PC-9 (cell line): ENCODE data around the gene RPGRIP1L. TPM values are rescaled to one million over a fixed set of nuclear protein-coding genes. Genes with fewer than 3 reads are reported as not detected.

Experiments
- BruUV-seq: library from RNA; stranded (reverse); fragments of 400-500 nt; replicated peaks from 2 replicates; lab custom pipeline; 2021; lab: Mats Ljungman, UMichigan
- CTCF ChIA-PET: fragments of 300-600 bp; sonication (Branson Sonifier 250); formaldehyde crosslinking; loops from one replicate; lab custom pipeline; 2022; ENCODE audit warnings: antibody characterized with exemption; lab: Charles Lee
- POLR2A ChIA-PET: fragments of 300-600 bp; sonication (Branson Sonifier 250); formaldehyde crosslinking; loops from one replicate; lab custom pipeline; 2022; ENCODE audit warnings: antibody characterized with exemption; ENCODE audit not compliant: unreplicated experiment; lab: Charles Lee
- DNase-seq, 2 experiments: peaks; one replicate each; pipeline versions ENCODE4 v3.0.0 to v3.0.0-alpha.2; 2015 to 2022; ENCODE audit warnings: mixed read lengths in 1 of 2
- H2AFZ ChIP-seq: fragments of 200-600 bp; sonication (generic); 2 replicates; pipeline ENCODE4 v1.8.1; 2017; ENCODE audit warnings: antibody characterized with exemption
- H3F3A ChIP-seq: fragments of 200-600 bp; sonication (generic); 2 replicates; pipeline ENCODE4 v1.8.1; 2017; ENCODE audit warnings: antibody characterized with exemption, mild to moderate bottlenecking, low read depth; ENCODE audit not compliant: insufficient read depth
- H3K27ac ChIP-seq: fragments of 200-600 bp; sonication (generic); 2 replicates; pipeline ENCODE4 v1.6.1; 2016; ENCODE audit warnings: mixed run types
- H3K27me3 ChIP-seq: fragments of 200-600 bp; sonication (generic); 2 replicates; pipeline ENCODE4 v1.6.1; 2016; ENCODE audit warnings: low read depth, mixed run types; ENCODE audit not compliant: insufficient read depth
- H3K36me3 ChIP-seq: fragments of 200-600 bp; sonication (generic); 2 replicates; pipeline ENCODE4 v1.6.1; 2016; ENCODE audit warnings: low read depth, mixed run types
- H3K4me1 ChIP-seq: fragments of 200-600 bp; sonication (generic); replicated peaks from 2 replicates; pipeline ENCODE4 v1.6.1; 2016; ENCODE audit warnings: mixed run types; ENCODE audit not compliant: insufficient read depth
- H3K4me2 ChIP-seq: fragments of 200-600 bp; sonication (generic); 2 replicates; pipeline ENCODE4 v1.6.1; 2017; ENCODE audit warnings: mixed run types
- H3K4me3 ChIP-seq: fragments of 200-600 bp; sonication (generic); 2 replicates; pipeline ENCODE4 v1.6.1; 2016; ENCODE audit warnings: mixed run types
- H3K79me2 ChIP-seq: fragments of 200-600 bp; sonication (generic); 2 replicates; pipeline ENCODE4 v1.6.1; 2017; ENCODE audit warnings: low read depth, mixed run types
- H3K9me2 ChIP-seq: fragments of 200-600 bp; sonication (generic); 2 replicates; pipeline ENCODE4 v1.8.1; 2017; ENCODE audit warnings: mild to moderate bottlenecking; ENCODE audit not compliant: insufficient read depth
- H3K9me3 ChIP-seq: fragments of 200-600 bp; sonication (generic); 2 replicates; pipeline ENCODE4 v1.8.1; 2016; ENCODE audit warnings: low read depth; ENCODE audit not compliant: insufficient read depth
- H4K20me1 ChIP-seq: fragments of 200-600 bp; sonication (generic); 2 replicates; pipeline ENCODE4 v1.8.1; 2017; ENCODE audit not compliant: insufficient read depth
- CTCF ChIP-seq: fragments of 200-600 bp; sonication (generic); conservative IDR thresholded peaks from 2 replicates; pipeline ENCODE4 v1.6.1; 2017; ENCODE audit warnings: mixed run types, antibody characterized with exemption, mild to moderate bottlenecking, moderate library complexity
- EZH2 ChIP-seq: fragments of 200-600 bp; sonication (generic); IDR thresholded peaks from 2 replicates; pipeline ENCODE4 v1.8.0; 2017; ENCODE audit warnings: antibody characterized with exemption, low read depth
- intact Hi-C: fragments of 100-400 bp; cut with micrococcal nuclease; formaldehyde crosslinking; loops from one replicate; pipeline ENCODE4 v1.10.0; 2022; ENCODE audit not compliant: unreplicated experiment
- total RNA-seq: library from RNA; stranded (reverse); gene quantifications from 2 replicates; pipeline ENCODE4 v1.2.3, GENCODE V29; 2021

The RPGRIP1L gene
- total RNA-seq, 1 experiment from 2014 or later = 14.0 TPM

GRCh38 chr16:53646506-53646905, 57.2 kb downstream of the RPGRIP1L start:
- Histone ChIP-seq H3K9me3 (no peaks in the 10 kb centered on the region), H2AFZ (no peak overlapping the region), H3F3A (no peaks in the 10 kb centered on the region), H3K4me1 (no peaks in the 10 kb centered on the region), H3K9me2 (no peaks in the 10 kb centered on the region), H3K27me3 (no peaks in the 10 kb centered on the region), H3K27ac (no peak overlapping the region), H3K79me2 (no peaks in the 10 kb centered on the region), H3K36me3 (no peaks in the 10 kb centered on the region), H4K20me1 (no peaks in the 10 kb centered on the region), H3K4me2 (no peak overlapping the region), H3K4me3 (no peak overlapping the region)
- POLR2A ChIA-PET = no interaction called here
- CTCF ChIA-PET = no interaction called here
- intact Hi-C loops = no loop called here
- no TSS peak for BruUV-seq
- TF ChIP-seq EZH2 (no peak), CTCF (no peak)
- DNase-seq = no peak

- POLR2A ChIA-PET = no interaction called here
Measured at GRCh38 chr16:53643474-53643873, 60.2 kb downstream of the RPGRIP1L start.

GRCh38 chr16:53642094-53642493, 61.6 kb downstream of the RPGRIP1L start:
- Histone ChIP-seq H3K4me1 (no peaks in the 10 kb centered on the region), H3K36me3 (peaks cover 4% of the 10 kb centered on the region), H3K27me3 (no peaks in the 10 kb centered on the region), H3F3A (no peaks in the 10 kb centered on the region), H3K9me3 (no peaks in the 10 kb centered on the region; the same call in 1 of the 2 replicates), H3K79me2 (no peaks in the 10 kb centered on the region), H3K9me2 (no peaks in the 10 kb centered on the region), H4K20me1 (no peaks in the 10 kb centered on the region), H3K4me2 (no peak overlapping the region), H3K4me3 (no peak overlapping the region), H3K27ac (no peak overlapping the region), H2AFZ (no peak overlapping the region)
- no TSS peak for BruUV-seq
- no peak for DNase-seq
- CTCF ChIA-PET = no interaction called here
- POLR2A ChIA-PET = interaction anchor here (0.6 kb wide), 1 partner anchor 92 kb away, joined by 4 read pairs; no protein-coding TSS in a partner anchor
- no peak for TF ChIP-seq CTCF
- no peak for TF ChIP-seq EZH2
- intact Hi-C loops = no loop called here

More at GRCh38 chr16:53643474-53643873, 60.2 kb downstream of the RPGRIP1L start:
- H2AFZ ChIP-seq = no peak overlapping the region
- TF ChIP-seq CTCF = no peak
- TF ChIP-seq EZH2 = no peak
- no peaks in the 10 kb centered on the region for H3K27me3 ChIP-seq
- H3F3A ChIP-seq = no peaks in the 10 kb centered on the region
- DNase-seq = no peak
- no peak overlapping the region for H3K4me3 ChIP-seq
- CTCF ChIA-PET = no interaction called here
- no peaks in the 10 kb centered on the region for H4K20me1 ChIP-seq
- no peak overlapping the region for H3K27ac ChIP-seq
- H3K9me2 ChIP-seq = no peaks in the 10 kb centered on the region
- H3K4me1 ChIP-seq = no peaks in the 10 kb centered on the region
- H3K4me2 ChIP-seq = no peak overlapping the region
- no peaks in the 10 kb centered on the region for H3K9me3 ChIP-seq
- BruUV-seq = no TSS peak
- peaks cover 4% of the 10 kb centered on the region for H3K36me3 ChIP-seq
- H3K79me2 ChIP-seq = no peaks in the 10 kb centered on the region
- intact Hi-C loops = no loop called here
